Peyer's patch (tissue), 4 donors: Measurements from ENCODE around the gene TNFRSF4. TPM values are rescaled to one million over a fixed set of nuclear protein-coding genes. Genes with fewer than 3 reads are reported as not detected.

ENCODE experiments used
- DNase-seq, 3 donors: peaks; one replicate each; pipeline ENCODE4 v3.0.0-alpha.2; 2017 to 2019
- H3K27ac ChIP-seq, 4 donors: fragments of 200-600 bp; sonication (generic); one replicate each; pipeline ENCODE4 v1.5.1; 2016 to 2019
- H3K27me3 ChIP-seq, 2 donors: fragments of 200-600 bp; sonication (generic); one replicate each; pipeline ENCODE4 v1.5.1; 2019
- H3K36me3 ChIP-seq, 3 donors: fragments of 200-600 bp; sonication (generic); one replicate each; pipeline ENCODE4 v1.5.1; 2016 to 2019
- H3K4me1 ChIP-seq, 4 donors: fragments of 200-600 bp; sonication (generic); one replicate each; pipeline ENCODE4 v1.5.1; 2016 to 2019
- H3K4me3 ChIP-seq, 4 donors: fragments of 200-600 bp; sonication (generic); 1 replicate in 3 of 4; 2 replicates in 1 of 4; pipeline ENCODE4 v1.5.1; 2016 to 2019; ENCODE audit warnings: mild to moderate bottlenecking in 1 of 4
- H3K9me3 ChIP-seq, 4 donors: fragments of 200-600 bp; sonication (generic); one replicate each; pipeline ENCODE4 v1.5.1; 2016 to 2019; ENCODE audit warnings: mild to moderate bottlenecking in 1 of 4
- CTCF ChIP-seq, 6 experiments: fragments of 450-650 bp in 4 of 6; fragments of 200-600 bp in 2 of 6; sonication (generic) in 1 of 6; IDR thresholded peaks; one replicate each; pipeline ENCODE4 v1.5.1; 2017 to 2019; ENCODE audit warnings: antibody characterized with exemption in 6 of 6, mild to moderate bottlenecking in 3 of 6, moderate library complexity in 1 of 6
- POLR2A ChIP-seq, 2 donors: fragments of 450-650 bp; IDR thresholded peaks; one replicate each; pipeline ENCODE4 v1.5.1; 2017; ENCODE audit warnings: antibody characterized with exemption in 2 of 2, mild to moderate bottlenecking in 2 of 2, moderate library complexity in 2 of 2
- total RNA-seq, 4 donors: library from RNA; depleted of rRNA; stranded (reverse); fragments of >200 nt; gene quantifications; one replicate each; pipeline ENCODE4 v1.1.0, GENCODE V29; 2016

Gene TNFRSF4
- total RNA-seq, 4 donors from 2014 or later, result 1.6 to 9.1 (median 2.8) TPM; not detected in 1

- Histone ChIP-seq H3K9me3 (no peaks in the 10 kb centered on the region), H3K4me3 (peak within 1 kb of the TSS in 1 of 4 donors; percentile 9), H3K27me3 (no peaks in the 10 kb centered on the region), H3K4me1 (peaks cover 0 to 33% (median 2%) of the 10 kb centered on the region in 4 donors), H3K36me3 (no peaks in the 10 kb centered on the region), H3K27ac (no peak within 1 kb of the TSS)
- peak; percentile 54 to 78 (median 58) for DNase-seq
- no peak for TF ChIP-seq POLR2A (IDR thresholded peaks at IDR 0.05)
Measured at GRCh38 chr1:1173793-1174415, 40.0 kb downstream of the TNFRSF4 start, which contains the start of gene TTLL10. TSS of gene TTLL10 (plus strand) at chr1:1173880. CDS start at chr1:1179216, 5,336 bp downstream.

GRCh38 chr1:1173061-1173792 lies 40.7 kb downstream of the TNFRSF4 start:
- peak in 2 of 3 donors; percentile 43 to 46 for DNase-seq
- Histone ChIP-seq H3K27ac (no peak overlapping the region), H3K9me3 (no peaks in the 10 kb centered on the region), H3K4me1 (peaks cover 0 to 33% (median 3%) of the 10 kb centered on the region in 4 donors), H3K4me3 (peak overlapping the region in 1 of 4 donors; percentile 9), H3K36me3 (peaks cover 0 to 3% (median 0%) of the 10 kb centered on the region in 3 donors), H3K27me3 (no peaks in the 10 kb centered on the region)
- TF ChIP-seq POLR2A (IDR thresholded peaks at IDR 0.05) (no peak), CTCF (IDR thresholded peaks at IDR 0.05) (no peak)

- Histone ChIP-seq H3K4me1 (peaks cover 0 to 33% (median 11%) of the 10 kb centered on the region in 4 donors), H3K36me3 (peaks cover 0 to 3% (median 0%) of the 10 kb centered on the region in 3 donors), H3K27me3 (no peaks in the 10 kb centered on the region)
Measured at GRCh38 chr1:1171546-1172340, 42.2 kb downstream of the TNFRSF4 start.

GRCh38 chr1:1171161-1171545 lies 42.8 kb downstream of the TNFRSF4 start:
- no peak for TF ChIP-seq POLR2A (IDR thresholded peaks at IDR 0.05)
- TF ChIP-seq CTCF (IDR thresholded peaks at IDR 0.05), result no peak
- H3K27ac ChIP-seq, result peak overlapping the region in 1 of 4 donors; percentile 17
- peaks cover 0 to 3% (median 0%) of the 10 kb centered on the region in 3 donors for H3K36me3 ChIP-seq
- peaks cover 0 to 33% (median 14%) of the 10 kb centered on the region in 4 donors for H3K4me1 ChIP-seq
- no peaks in the 10 kb centered on the region for H3K27me3 ChIP-seq
- DNase-seq, result peak in 2 of 3 donors; percentile 45 to 51
- H3K9me3 ChIP-seq, result no peaks in the 10 kb centered on the region
- H3K4me3 ChIP-seq, result no peak overlapping the region

More at GRCh38 chr1:1171546-1172340, 42.2 kb downstream of the TNFRSF4 start:
- DNase-seq, result peak; percentile 33 to 57 (median 54)
- no peaks in the 10 kb centered on the region for H3K9me3 ChIP-seq
- peak overlapping the region in 1 of 4 donors; percentile 17 for H3K27ac ChIP-seq
- TF ChIP-seq CTCF (IDR thresholded peaks at IDR 0.05), result no peak
- no peak for TF ChIP-seq POLR2A (IDR thresholded peaks at IDR 0.05)
- H3K4me3 ChIP-seq, result peak overlapping the region in 1 of 4 donors; percentile 6

GRCh38 chr1:1170215-1171091 lies 43.5 kb downstream of the TNFRSF4 start:
- Histone ChIP-seq H3K9me3 (no peaks in the 10 kb centered on the region), H3K27ac (no peak overlapping the region), H3K4me1 (peaks cover 0 to 33% (median 17%) of the 10 kb centered on the region in 4 donors), H3K27me3 (no peaks in the 10 kb centered on the region), H3K36me3 (peaks cover 0 to 3% (median 0%) of the 10 kb centered on the region in 3 donors), H3K4me3 (no peak overlapping the region)
- TF ChIP-seq POLR2A (IDR thresholded peaks at IDR 0.05) (no peak), CTCF (IDR thresholded peaks at IDR 0.05) (no peak)
- peak in 2 of 3 donors; percentile 43 to 59 for DNase-seq
